Endothelial cell of umbilical vein (primary cell): Measurements from ENCODE around the gene JADE3. TPM values are rescaled to one million over a fixed set of nuclear protein-coding genes. Genes with fewer than 3 reads are reported as not detected.
A peak's percentile ranks its signal among the peaks of the same experiment; 100 is the strongest.

Source experiments
- BruUV-seq: library from RNA; stranded (reverse); fragments of 400-500 nt; replicated peaks from 2 replicates; lab custom pipeline; 2021; lab: Mats Ljungman, UMichigan
- CTCF ChIA-PET: fragments of 300-600, 350-600 bp; sonication (Branson Sonifier 250); formaldehyde crosslinking; loops from one replicate; lab custom pipeline; 2021; ENCODE audit warnings: antibody characterized with exemption, inconsistent platforms; lab: Charles Lee
- POLR2A ChIA-PET: fragments of 300-600, 350-600 bp; sonication (Branson Sonifier 250); formaldehyde crosslinking; loops from one replicate; lab custom pipeline; 2021; ENCODE audit warnings: antibody characterized with exemption, inconsistent platforms; lab: Charles Lee
- DNase-seq: peaks from one replicate; pipeline ENCODE4 v3.0.0-alpha.2; 2011; ENCODE audit warnings: low read depth, low spot score
- FAIRE-seq: peaks from 2 replicates; lab custom pipeline; 2011; peaks lifted over from hg19 to GRCh38; lab: Jason Lieb, UNC
- H2AFZ ChIP-seq: 2 replicates; pipeline ENCODE4 v1.6.0; 2012; ENCODE audit warnings: low read depth, low read length, control low read depth, inconsistent platforms
- H3K27ac ChIP-seq: 2 replicates; pipeline ENCODE4 v1.5.1; 2011; ENCODE audit warnings: low read depth, mild to moderate bottlenecking, control low read depth, low read length, moderate library complexity; ENCODE audit not compliant: insufficient read depth
- H3K27me3 ChIP-seq, 2 experiments: 2 replicates each; pipeline versions ENCODE4 v1.6.0 to v1.6.1; 2011; ENCODE audit warnings: low read length in 2 of 2, mixed read lengths in 1 of 2; ENCODE audit not compliant: control insufficient read depth in 2 of 2, insufficient read depth in 2 of 2
- H3K36me3 ChIP-seq, 2 experiments: 2 replicates in 1 of 2; 3 replicates in 1 of 2; pipeline ENCODE4 v1.5.1; 2011; ENCODE audit warnings: low read length in 2 of 2, mild to moderate bottlenecking in 1 of 2, moderate library complexity in 1 of 2; ENCODE audit not compliant: control insufficient read depth in 2 of 2, insufficient read depth in 2 of 2; ENCODE audit errors: extremely low read depth in 1 of 2
- H3K4me1 ChIP-seq: 3 replicates; pipeline ENCODE4 v1.5.1; 2011; ENCODE audit warnings: mild to moderate bottlenecking, low read length; ENCODE audit not compliant: control insufficient read depth, insufficient read depth; ENCODE audit errors: extremely low read depth
- H3K4me2 ChIP-seq: 2 replicates; pipeline ENCODE4 v1.6.1; 2011; ENCODE audit warnings: low read length, control low read depth, mixed read lengths; ENCODE audit not compliant: insufficient read depth
- H3K4me3 ChIP-seq, 3 experiments: fragments of 200-600 bp in 1 of 3; sonication (generic), shearing (Covaris generic) in 1 of 3; replicated peaks in 1 of 3; 2 replicates each; pipeline ENCODE4 v1.5.1; 2011 to 2016; ENCODE audit warnings: control low read depth in 3 of 3, low read length in 3 of 3, mild to moderate bottlenecking in 2 of 3, inconsistent platforms in 1 of 3, low read depth in 1 of 3, moderate library complexity in 1 of 3; ENCODE audit not compliant: insufficient read depth in 1 of 3
- H3K79me2 ChIP-seq: 2 replicates; pipeline ENCODE4 v1.6.0; 2012; ENCODE audit warnings: low read length, inconsistent platforms; ENCODE audit not compliant: control insufficient read depth, insufficient read depth
- H3K9ac ChIP-seq: replicated peaks from 2 replicates; pipeline ENCODE3; 2011; ENCODE audit warnings: low read length, control low read depth; ENCODE audit not compliant: insufficient read depth; ENCODE audit errors: extremely low read depth
- H3K9me1 ChIP-seq: replicated peaks from 3 replicates; pipeline ENCODE4 v1.6.0; 2011; ENCODE audit warnings: mild to moderate bottlenecking, low read length; ENCODE audit not compliant: control insufficient read depth, insufficient read depth; ENCODE audit errors: extremely low read depth
- H3K9me3 ChIP-seq: replicated peaks from 2 replicates; pipeline ENCODE4 v1.5.1; 2012; ENCODE audit warnings: low read length, inconsistent platforms; ENCODE audit not compliant: control insufficient read depth, insufficient read depth
- H4K20me1 ChIP-seq: replicated peaks from 2 replicates; pipeline ENCODE3; 2011; ENCODE audit warnings: mild to moderate bottlenecking, low read length; ENCODE audit not compliant: control insufficient read depth, insufficient read depth; ENCODE audit errors: extremely low read depth
- CTCF ChIP-seq, 2 donors: IDR thresholded peaks; 1 replicate in 1 of 2; 2 replicates in 1 of 2; pipeline ENCODE4 v1.5.1; 2011; ENCODE audit warnings: low read length in 2 of 2, mild to moderate bottlenecking in 2 of 2, moderate library complexity in 2 of 2, control low read depth in 1 of 2, inconsistent platforms in 1 of 2, low read depth in 1 of 2; ENCODE audit not compliant: insufficient read depth in 1 of 2; ENCODE audit errors: extremely low read depth in 1 of 2
- FOS ChIP-seq: IDR thresholded peaks from 2 replicates; pipeline ENCODE4 v1.6.1; 2011; ENCODE audit warnings: mild to moderate bottlenecking, low read length, moderate library complexity, borderline replicate concordance; ENCODE audit not compliant: insufficient read depth
- GATA2 ChIP-seq: IDR thresholded peaks from 2 replicates; pipeline ENCODE4 v1.7.0; 2011; ENCODE audit warnings: low read depth, mild to moderate bottlenecking, moderate library complexity, mixed read lengths, low read length; ENCODE audit not compliant: insufficient read length, insufficient read depth
- MAX ChIP-seq: IDR thresholded peaks from 2 replicates; pipeline ENCODE4 v1.6.1; 2011; ENCODE audit not compliant: insufficient read depth, insufficient read length
- POLR2AphosphoS5 ChIP-seq: IDR thresholded peaks from 2 replicates; pipeline ENCODE4 v1.6.1; 2012; ENCODE audit warnings: low read depth, mild to moderate bottlenecking, control low read depth, low read length, moderate library complexity; ENCODE audit not compliant: insufficient read depth
- dilution Hi-C: fragments of 300-500 bp; cut with MboI; formaldehyde crosslinking; loops from one replicate; pipeline ENCODE4 v1.15.0; 2019; ENCODE audit warnings: low sequenced_read_pairs; ENCODE audit not compliant: extremely low pct_ligation_motif_present
- intact Hi-C: fragments of 100-400 bp; cut with micrococcal nuclease; formaldehyde crosslinking; loops from one replicate; pipeline ENCODE4 v1.10.0; 2022
- polyA plus RNA-seq, 4 experiments: library from polyadenylated mRNA; depleted of rRNA in 3 of 4; stranded (reverse) in 3 of 4; unstranded in 1 of 4; fragments of >200 nt; gene quantifications; 2 replicates each; pipeline versions ENCODE4 v1.2.1 to v1.2.3, GENCODE V29; 2011 to 2012; ENCODE audit warnings: missing spikeins in 1 of 4
- total RNA-seq: library from RNA; stranded (reverse); gene quantifications from 2 replicates; pipeline ENCODE4 v1.2.3, GENCODE V29; 2021

JADE3 gene
- total and polyA plus RNA-seq, 2 donors (not counting 3 experiments of a cell fraction or from before 2014, with no cell fraction given) = 4.9 to 18.4 TPM

- Histone ChIP-seq H3K79me2 (peaks cover 5% of the 10 kb centered on the region), H3K9me1 (no peaks in the 10 kb centered on the region), H3K4me3 (no peak overlapping the region), H3K4me2 (no peak overlapping the region), H3K36me3 (no peaks in the 10 kb centered on the region), H2AFZ (no peak overlapping the region), H3K4me1 (peaks cover 17% of the 10 kb centered on the region), H4K20me1 (no peaks in the 10 kb centered on the region), H3K27me3 (no peaks in the 10 kb centered on the region), H3K9ac (no peak overlapping the region), H3K9me3 (no peaks in the 10 kb centered on the region), H3K27ac (peak overlapping the region; percentile 51)
- CTCF ChIA-PET = interaction anchor here (1.3 kb wide), 1 partner anchor 26 kb away, joined by 3 read pairs; no protein-coding TSS in a partner anchor
- dilution Hi-C loops (no loop called here), intact Hi-C loops (no loop called here)
- POLR2A ChIA-PET = no interaction called here
- BruUV-seq = no TSS peak
- TF ChIP-seq CTCF (IDR thresholded peaks at IDR 0.05; ENCODE audit: extremely low read depth in 1 of 2, insufficient read depth in 1 of 2, low read depth in 1 of 2, low read length in 2 of 2) (no peak), FOS (no peak), MAX (no peak), POLR2AphosphoS5 (no peak), GATA2 (no peak)
- peak; percentile 51 for DNase-seq
- FAIRE-seq = no peak
Measured at GRCh38 chrX:46929439-46930261, 17.4 kb downstream of the JADE3 start.
